HS-27A (cell line): ENCODE results near the gene ATP8A1.
"Not testable (repeated sequence)": the region's sequence is repeated elsewhere in the genome, so short reads cannot be mapped to it uniquely, and the experiment has no call there.

ENCODE experiments used
- DNase-seq: peaks from one replicate; pipeline ENCODE4 v3.0.0-alpha.2; 2012; ENCODE audit warnings: low read depth, missing footprints

Gene ATP8A1

GRCh38 chr4:42467777-42468176, 189.1 kb downstream of the ATP8A1 start:
- not testable (repeated sequence) for DNase-seq

DNA sequence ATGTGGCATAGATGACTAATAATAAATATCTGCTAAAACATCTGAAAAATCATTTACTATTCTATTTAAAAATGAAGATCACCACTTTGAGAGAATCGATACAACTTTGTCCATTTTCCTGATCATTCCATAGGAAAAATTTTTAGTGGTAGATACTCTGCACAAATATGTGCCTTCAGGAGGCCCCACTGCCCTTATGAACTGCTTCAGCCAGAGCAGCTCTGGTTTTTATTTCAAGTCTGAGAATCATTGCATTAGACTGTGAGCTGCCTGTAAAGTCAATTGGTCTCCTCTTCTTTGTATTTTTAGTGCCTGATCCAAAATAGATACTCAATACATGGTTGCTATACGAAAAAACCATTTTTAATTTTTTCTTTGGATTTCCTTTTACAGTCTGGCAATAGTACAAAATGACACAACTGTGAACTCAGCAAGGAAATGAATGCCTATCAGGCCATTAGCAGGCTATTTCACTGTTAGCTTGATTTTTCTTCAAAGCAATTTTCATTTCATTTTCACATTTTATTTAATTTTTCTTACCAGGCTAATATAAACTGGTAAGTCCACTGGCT, 190.5 kb downstream of the ATP8A1 start:
- no peak for DNase-seq

DNA sequence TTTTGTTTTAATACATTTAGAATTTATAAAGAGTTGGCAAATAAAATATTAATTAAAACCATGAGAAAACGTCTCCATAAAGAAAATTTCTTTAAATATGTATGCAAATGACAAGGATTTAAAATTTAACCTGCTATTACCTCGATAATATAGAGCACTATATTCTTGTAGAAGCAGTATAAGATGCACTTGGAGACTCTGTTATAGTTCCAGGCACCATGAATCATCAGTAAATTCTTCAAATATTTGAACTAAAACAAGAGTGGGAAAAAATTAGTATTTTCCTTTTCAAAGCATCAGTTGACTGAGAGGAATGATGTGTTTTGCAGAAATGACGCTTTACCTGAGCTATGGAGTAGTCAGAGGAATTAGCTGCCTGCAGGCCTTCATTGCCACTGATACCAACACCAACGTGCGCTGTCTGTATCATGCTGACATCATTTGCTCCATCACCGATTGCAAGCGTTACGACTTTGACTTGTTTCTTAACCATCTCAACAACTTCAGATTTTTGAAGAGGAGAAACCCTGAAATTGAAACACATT, 192.3 kb downstream of the ATP8A1 start:
- no peak for DNase-seq

DNA sequence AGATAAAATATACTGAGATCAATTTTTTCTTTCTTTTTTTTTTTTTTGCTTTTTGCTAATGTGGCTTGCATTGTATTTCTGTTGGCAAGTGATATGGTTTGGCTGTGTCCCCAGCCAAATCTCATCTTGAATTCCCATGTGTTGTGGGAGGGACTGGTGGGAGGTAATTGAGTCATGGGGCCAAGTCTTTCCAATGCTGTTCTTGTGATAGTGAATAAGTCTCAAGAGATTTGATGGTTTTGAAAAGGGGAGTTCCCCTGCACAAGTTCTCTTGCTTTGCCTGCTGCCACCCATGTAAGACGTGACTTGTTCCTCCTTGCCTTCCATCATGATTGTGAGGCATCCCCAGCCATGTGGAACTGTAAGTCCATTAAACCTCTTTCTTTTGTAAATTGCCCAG, 195.7 kb downstream of the ATP8A1 start:
- DNase-seq = not testable (repeated sequence)

- no peak for DNase-seq
Measured at GRCh38 chr4:42460043-42460442, 196.9 kb downstream of the ATP8A1 start.

DNA sequence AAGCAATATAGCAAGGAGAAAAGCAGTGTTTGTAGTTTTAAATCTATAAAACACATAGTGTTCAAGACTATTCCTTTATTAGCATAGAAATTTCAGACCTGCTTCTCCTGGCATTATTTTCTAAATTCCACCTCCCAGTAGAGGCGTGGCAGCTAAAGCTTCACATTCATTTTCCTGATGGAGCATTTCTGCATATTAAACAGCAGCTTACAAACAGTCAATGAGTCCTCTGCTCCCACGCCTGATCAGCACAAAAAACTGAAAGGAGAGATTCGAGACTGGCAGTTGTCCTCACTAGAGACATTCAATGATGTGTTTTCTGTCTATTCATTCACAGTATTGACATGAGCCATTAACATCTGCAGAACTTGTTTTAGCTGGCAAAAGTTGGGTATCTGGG, 198.2 kb downstream of the ATP8A1 start:
- DNase-seq = no peak

GRCh38 chr4:42454755-42455420, 202.0 kb downstream of the ATP8A1 start:
- no peak for DNase-seq

- DNase-seq = no peak
Measured at GRCh38 chr4:42453612-42454011, 203.3 kb downstream of the ATP8A1 start.

DNA sequence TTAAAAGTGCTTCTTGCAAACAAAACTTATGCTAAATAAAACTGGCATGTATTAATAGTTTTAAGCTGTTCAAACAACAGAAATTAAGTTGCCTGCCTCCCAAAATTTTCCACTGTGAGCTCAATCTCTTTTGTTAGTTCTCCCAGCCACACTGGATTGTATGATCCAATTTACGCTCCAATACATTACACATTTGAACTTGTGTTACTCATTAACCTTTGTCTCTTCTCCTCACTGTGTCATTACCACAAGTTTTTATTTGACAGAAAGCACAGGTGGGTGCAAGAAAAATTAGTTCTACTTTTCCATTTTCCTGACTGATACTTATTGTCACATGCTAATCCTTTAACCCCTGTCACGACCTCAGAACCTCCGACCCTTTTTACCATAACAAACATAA, 204.1 kb downstream of the ATP8A1 start:
- DNase-seq = no peak

GRCh38 chr4:42446823-42447222, 210.1 kb downstream of the ATP8A1 start:
- DNase-seq = no peak

GRCh38 chr4:42445038-42445437, 211.9 kb downstream of the ATP8A1 start:
- DNase-seq = no peak

DNA sequence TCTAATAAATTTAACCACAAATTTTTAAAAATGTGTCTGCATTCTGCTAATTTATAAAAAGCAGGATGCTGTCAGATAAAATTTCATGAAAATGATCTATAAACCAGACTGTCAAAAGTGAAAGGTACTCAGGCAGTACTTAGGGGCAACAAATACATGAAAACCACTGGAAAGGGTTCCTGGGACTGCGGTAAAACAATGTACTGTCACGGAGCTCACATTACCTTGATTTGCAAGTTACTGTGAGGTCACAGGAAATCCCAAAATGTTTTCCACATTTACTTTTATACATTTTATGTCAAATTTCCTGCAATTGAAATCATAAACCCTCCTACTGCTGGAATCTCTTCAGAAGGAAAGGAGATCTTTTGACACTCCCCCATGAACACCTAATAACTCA, 214.3 kb downstream of the ATP8A1 start:
- no peak for DNase-seq

DNA sequence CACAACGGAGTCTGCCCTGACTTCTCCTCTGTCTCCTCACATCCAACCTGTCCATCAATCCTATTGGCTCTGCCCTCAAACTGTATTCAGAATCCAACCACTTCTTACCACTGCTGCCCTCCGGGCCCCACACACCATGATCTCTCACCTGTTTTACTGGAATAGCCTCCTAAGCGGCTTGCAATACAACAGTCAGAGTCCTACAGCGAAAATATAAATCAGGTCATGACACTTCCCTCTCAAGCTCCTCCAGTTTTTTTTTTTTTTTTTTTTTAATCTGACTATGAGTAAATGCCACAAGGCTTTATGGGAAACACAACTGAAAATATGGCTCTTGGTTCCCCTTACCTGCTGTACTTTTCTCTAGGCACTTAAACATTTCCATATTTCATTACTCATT, 216.8 kb downstream of the ATP8A1 start:
- DNase-seq = no peak

- no peak for DNase-seq
Measured at GRCh38 chr4:42436928-42437565, 219.9 kb downstream of the ATP8A1 start.

- no peak for DNase-seq
Measured at GRCh38 chr4:42428036-42428435, 228.9 kb downstream of the ATP8A1 start.

DNA sequence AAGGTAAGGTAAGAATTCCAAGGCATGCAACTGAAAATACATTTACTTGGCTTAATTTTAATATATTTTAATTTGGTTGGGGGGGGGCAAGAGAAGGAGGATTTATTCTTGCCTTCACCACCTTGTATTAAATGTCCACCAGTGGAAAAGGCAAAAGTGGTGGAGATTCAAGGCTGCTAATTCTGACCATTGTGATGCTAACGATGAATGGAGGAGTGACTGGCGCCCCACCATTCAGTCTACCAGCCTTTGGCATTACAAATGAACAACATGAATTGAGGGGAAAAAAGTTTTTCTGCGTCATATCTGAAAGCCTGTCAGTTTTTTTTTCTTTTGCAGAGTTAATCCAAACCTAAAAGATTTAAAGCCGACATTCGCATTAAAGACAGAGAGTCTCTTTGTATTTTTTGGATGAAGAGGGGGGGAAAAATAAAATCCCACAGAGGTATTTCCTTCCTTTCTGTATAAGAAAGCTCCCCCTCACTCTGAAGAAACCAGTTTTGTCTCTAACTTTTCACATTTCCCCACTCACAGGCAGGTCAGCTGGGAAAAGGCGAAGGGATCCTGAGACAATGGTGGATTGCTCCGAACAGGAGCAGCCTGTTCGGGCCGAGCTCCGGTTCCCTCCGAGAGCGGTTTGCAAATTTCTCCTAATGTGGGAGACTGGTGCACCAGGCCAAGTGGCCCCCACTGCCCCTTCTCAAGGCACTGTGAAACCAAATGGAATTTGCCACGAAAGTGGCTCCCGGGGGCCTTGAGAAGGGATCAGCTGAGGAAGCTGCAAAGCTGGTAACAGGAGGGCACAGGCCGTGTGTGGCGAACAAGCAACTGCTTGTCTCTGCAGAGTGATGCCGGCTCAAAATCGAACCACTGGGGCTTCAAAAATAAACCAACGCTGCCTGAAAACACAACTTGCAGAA, 231.5 kb downstream of the ATP8A1 start:
- no peak for DNase-seq

- DNase-seq = no peak
Measured at GRCh38 chr4:42420140-42420539, 236.8 kb downstream of the ATP8A1 start.

- DNase-seq = peak; percentile 14
Measured at GRCh38 chr4:42417550-42417949, 239.4 kb downstream of the ATP8A1 start.

DNA sequence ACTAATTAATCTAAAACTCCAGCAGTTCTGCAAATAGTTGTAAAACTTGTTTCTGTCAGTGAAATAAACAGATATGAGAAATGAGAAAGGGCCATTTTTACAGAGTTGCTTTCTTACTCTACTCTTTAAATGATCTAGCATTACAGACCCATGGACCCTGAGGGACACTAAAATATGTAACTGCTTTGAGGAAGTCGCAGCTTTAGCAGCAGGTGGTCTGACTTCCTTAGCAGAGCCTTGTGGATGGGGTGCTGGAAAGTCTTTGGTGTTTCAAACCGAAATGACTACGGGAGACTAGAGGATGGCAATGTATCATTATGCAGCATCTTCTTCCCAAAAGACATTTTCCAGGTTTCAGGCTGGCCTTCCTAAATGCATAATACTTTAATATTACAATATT, 240.9 kb downstream of the ATP8A1 start:
- no peak for DNase-seq

GRCh38 chr4:42415281-42415680, 241.6 kb downstream of the ATP8A1 start:
- no peak for DNase-seq

GRCh38 chr4:42412251-42412650, 244.7 kb downstream of the ATP8A1 start:
- peak; percentile 56 for DNase-seq

- DNase-seq = no peak
Measured at GRCh38 chr4:42411803-42412202, 245.1 kb downstream of the ATP8A1 start.
